Activated CD4-positive, alpha-beta T cell treated with anti-CD3 and anti-CD28 coated beads, Interleukin-2, amount 50 U/mL, for 24 hours (primary cell): ENCODE data around the gene PLXDC2.

Experiments used
- DNase-seq, 2 donors: peaks; one replicate each; pipeline ENCODE4 v3.0.0-alpha.2; 2020; ENCODE audit warnings: low read depth in 1 of 2, low spot score in 1 of 2

PLXDC2 gene

DNA sequence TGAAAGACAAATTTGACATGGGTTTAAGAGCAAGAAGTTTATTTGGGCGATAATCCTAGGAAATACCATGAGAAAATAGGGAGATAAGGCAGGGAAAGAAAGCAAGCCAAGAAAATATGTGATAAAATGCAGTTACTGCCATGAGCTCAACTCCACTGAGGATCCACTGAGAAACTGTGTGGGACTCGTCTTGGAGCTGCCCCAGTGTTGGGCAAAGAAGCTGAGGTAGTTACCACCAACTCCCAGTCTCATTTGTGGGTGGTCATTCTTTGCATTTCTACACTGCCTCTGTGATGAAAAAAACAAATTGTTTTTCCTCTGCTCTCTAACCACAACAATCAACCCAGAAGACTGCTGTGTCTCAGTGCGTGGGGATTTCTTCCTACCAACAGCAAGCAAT, 498.2 kb downstream of the PLXDC2 start:
- DNase-seq: no peak

DNA sequence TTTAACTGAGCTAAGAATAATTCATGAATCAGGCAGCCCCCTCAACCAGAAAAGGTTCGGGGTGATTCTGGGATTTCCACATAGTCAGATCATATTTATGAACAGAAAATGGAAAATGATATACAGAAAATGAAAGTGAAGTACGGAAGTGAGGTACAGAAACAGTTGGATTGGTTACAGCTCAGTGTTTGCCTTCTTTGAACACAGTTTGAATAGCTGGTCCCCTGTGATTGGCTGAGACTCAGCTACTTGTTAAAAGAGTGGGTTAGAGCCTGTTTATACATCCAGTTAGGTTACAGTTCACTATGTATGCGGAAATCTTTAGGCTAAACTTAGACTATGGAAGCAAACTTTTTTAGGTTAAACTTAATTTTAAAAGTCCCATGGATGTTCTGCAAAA, 511.7 kb downstream of the PLXDC2 start:
- no peak for DNase-seq

DNA sequence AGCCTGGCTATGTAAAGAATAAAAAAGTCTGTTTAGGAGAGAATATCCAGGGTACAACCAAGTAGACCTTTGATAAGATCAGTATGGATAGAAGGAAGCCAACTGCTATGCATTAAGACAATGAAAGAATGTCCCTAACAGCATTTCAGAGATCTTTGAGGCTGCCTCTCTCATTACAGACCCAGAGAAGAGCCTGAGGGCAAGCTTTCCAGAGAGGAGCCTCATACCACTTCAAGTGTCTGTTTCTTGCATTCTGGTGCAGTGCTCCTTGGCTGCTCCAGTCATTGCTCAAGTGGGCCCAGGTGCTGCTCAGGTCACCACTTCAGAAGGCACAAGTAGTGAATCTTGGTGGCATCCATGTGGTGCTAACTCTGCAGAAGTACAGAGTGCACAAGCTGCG, 514.0 kb downstream of the PLXDC2 start:
- no peak for DNase-seq

DNA sequence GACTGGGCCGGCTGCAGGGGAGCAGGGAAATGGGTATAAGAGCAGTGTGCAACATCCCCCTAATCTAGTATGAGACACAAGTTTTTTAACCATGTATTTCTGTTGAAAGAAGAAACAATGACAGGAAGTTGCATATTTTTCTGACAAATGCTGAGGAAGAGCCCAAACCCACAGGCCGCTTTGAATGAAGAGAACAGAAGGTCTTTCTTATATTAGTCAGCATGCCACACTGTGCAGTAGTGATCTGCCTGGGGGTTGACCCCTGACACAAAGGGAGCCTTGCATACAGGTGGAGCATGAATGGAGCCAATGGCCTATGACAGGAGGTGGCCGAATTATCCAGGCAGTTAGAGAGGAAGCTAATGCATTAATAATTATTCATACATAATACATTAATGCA, 518.3 kb downstream of the PLXDC2 start:
- no peak for DNase-seq
